GM21367 (cell line): ENCODE results near the gene GJB5.
A peak's percentile ranks its signal among the peaks of the same experiment; 100 is the strongest.
"Not testable (repeated sequence)": the region's sequence is repeated elsewhere in the genome, so short reads cannot be mapped to it uniquely, and the experiment has no call there.

Experiments used
- ATAC-seq: cut with Tn5 transposase; IDR thresholded peaks from one replicate; pipeline ENCODE4 v1.9.1; 2021; ENCODE audit not compliant: unreplicated experiment

Gene GJB5

DNA sequence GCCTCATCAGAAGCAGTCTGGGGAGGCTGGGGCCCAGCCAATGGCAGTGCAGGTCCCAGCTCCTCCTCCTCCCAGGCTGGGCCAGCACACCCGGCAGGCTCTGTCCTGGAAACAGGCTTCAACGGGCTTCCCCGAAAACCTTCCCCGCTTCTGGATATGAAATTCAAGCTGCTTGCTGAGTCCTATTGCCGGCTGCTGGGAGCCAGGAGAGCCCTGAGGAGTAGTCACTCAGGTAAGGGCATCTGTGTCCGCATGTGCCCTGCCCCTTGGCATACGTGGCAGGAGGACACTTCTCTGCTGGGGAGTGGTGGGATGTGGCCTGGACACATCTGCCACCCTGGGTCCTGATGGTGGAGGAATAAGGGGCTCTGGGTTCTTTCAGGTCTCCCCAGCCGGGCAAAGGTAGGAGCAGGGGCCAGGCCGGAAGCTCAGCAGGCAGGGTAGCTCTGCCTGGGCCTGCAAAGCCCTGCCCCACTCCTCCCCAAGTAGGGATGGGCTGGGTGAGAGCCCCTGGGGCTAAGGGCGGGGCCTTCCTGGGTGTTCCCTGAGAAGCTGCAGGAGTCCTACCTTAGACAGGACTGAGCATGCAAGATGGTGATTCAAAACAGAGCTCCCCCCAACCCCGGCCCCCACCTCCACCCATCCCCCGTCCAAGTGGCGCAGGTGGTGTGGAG is at the start of gene GJB5:
TSS of gene GJB5 (plus strand) at position 84 of the 674 bp plus-strand sequence. CDS start 2,284 bp downstream, outside the sequence.
- no peak for ATAC-seq

DNA sequence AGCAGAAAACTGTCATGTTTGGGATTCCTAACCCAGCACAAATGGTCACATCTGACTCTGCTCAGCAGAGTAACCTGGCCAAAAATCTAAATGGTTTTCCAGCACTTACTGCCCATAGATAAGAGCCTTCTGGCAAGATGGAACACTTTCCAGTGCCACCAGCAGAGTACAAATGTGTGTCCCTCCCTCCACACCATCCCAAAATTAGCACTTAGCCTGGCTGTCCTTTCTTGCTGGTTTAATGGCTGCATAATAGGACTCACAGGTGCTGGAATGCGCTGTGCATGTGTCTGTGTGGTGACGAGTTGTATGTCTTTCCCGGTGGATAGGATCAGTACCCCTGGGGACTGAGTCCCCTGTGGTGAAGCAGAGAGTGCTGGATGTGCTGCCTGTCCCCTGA is 49.8 kb upstream of the GJB5 start:
- ATAC-seq = no peak

DNA sequence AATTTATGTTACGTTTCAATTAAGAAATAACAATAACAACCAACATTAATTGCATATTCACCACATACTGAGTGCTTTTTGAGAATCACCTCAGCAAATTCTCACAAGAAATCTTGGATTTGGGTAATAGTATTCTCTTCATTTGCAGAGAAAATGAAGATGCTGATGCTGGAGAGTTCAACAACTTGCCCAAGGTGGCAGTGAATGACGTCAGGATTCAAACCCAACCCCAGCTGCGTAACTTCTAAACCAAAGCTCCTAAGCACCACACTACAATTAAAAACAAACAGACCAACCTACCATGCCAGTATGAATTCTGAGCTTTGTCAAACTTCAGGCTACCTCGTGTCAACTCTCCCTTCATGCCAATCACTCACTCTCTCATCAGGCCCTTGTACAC is 46.7 kb upstream of the GJB5 start:
- ATAC-seq = no peak

DNA sequence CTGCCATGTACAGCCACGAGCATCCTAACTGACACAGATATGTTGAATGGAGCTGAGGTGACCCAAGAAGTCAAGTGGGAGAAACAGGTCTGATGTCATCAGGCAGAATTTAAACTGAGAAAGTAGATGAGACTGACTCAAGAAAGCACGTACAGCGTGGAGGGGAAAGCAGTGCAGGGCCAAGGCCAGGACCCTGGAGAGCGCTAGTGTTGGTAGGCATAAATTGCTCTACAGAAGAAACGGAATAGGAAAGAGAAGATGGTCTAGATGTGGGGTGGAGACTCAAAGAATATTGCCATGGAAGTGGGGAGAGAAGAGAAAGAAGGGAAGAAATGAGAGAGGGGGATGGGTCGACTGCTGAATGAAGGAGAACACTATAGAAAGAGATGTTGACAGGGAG is 45.3 kb upstream of the GJB5 start:
- ATAC-seq = no peak

DNA sequence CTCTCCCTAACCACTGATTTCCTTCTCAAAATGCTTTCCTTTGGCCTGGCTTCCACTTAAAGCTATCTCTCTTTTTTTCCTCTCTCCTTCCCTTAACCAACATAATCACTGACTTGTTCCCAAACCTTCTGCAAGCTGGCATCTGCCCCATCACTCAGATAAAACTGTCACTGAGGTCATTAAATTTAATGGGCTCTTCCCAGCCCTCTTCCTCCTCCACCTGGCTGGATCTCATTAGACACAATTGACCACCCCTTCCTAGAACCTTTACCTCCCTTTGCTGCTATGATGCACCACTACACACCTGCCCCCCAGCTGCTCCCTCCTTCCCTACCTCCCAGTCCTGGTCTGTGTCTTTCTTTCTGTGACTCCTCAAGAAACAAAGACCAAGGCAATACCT is 44.0 kb upstream of the GJB5 start:
- no peak for ATAC-seq

DNA sequence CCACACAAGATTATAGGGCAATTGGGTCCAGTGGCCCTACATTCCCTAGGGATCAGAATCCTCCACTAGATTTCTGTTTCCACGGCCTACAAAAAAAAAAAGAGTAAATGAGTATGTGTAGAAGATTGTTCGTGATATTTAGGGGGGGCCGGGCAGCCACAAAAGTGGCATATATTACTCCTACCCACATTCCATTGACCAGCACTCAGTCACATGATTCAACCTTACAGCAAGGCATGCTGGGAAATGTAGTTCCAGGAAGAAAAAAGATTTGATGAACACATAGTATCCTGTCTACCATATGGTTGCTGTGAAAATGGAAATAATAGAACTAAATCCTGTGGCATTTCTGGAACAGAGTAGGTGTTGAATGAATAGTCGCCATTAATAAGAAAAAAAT is 43.4 kb upstream of the GJB5 start:
- ATAC-seq = no peak

DNA sequence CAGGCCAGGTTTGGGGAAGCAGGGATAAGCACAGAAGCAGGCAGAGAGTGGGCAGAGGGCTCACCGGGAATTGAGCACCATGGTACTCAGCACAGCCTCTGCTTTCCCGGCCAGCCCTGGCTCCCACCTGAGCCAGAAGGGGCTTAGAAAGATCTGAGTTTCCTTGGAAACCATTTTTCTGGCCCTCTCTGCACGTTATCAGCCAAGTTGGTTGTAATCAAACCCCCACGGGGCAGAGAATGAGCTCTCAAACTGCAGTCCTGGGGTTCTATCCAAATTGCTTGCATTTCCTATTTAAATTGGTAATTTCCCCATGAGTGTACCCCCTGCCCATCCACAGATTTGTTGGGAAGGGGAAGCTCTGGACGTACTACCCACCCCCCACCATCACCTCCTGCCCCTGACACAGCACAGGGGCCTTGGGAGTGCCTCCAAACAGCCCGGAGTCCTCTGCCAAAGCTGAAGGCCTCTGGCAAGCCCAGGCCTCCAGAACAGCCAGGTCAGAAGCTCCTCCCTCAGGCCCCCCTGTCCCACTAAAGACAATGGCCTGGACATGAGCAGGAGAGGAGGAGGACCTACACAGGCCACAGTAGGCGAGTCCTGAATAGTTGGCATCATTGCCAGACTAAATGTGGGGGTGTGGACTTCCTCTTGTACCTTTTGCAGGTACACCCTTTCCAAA is 42.7 kb upstream of the GJB5 start:
- no peak for ATAC-seq

DNA sequence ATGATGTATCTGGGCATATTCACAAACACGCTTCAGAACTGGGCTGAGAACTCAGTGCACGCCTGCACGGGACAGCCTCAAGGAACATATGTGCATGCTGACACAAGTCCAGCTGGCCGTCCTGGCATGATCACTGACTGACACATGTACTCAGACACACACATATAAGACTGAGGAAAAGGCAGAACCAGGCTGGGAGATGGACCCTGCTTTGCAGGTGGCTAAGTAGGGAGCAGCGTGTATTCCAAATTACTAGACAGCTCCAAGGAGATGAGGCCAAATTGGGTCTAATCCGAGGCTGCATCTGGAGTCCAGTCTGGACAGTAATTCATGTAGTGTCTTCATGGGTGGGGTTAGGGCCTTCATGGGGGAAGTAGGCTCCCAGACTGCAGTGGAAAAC is 41.4 kb upstream of the GJB5 start:
- no peak for ATAC-seq

DNA sequence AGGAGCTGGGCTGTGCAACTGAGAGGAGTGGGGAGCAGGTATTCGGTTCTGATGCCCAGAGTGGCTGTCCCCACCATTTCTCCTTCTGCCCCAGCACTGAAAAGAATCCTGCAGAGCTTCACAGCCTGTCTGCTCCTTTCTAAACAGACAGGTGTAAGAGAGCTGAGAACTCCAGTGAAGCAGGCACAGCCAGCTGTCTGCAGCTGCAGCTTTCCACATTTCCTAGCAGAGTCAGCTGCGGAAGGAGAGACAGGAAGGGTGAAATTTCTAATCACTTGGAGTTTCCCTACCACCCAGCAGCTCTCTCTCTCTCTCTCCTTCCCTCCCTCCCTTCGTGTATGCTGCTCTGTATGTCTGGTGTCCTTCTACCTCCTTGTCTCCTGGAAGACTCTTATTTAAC is 40.5 kb upstream of the GJB5 start:
- no peak for ATAC-seq

DNA sequence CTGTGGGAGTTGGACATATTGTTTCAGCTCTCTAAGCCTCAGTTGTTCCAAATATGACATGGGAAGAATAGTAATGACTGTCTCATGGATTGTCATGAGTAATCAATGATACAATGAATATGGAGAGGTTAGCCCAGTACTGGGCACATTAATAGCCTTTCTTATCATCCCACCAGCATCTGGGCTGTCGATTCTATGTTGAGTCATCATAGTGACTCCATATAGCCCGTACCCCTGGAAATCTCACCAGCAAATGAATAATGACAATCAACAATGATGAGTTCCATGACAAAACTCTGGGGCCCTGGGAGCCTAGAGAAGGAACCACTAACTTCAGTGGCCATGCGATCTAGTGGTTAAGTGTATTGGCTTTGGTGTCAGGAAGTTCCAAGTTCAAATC is 39.7 kb upstream of the GJB5 start:
- no peak for ATAC-seq

DNA sequence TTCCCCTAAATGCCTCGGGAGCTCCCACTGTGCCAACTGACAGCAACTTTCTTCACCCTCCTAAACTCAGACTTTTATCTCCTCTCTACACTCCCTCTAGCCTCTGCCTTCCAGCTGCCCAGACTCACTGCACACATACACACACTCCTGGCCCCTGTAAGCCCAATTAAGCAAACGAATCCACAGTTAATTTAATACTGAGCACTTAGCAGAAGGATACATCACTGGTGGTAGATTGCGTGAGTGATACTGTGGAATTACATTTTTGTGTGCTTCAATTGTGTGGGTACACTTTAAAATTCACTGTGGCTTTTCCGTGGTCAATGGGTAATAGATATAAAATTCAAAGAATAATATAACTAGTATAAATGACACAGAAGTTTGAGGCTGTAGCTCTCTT is 33.6 kb upstream of the GJB5 start:
- no peak for ATAC-seq

DNA sequence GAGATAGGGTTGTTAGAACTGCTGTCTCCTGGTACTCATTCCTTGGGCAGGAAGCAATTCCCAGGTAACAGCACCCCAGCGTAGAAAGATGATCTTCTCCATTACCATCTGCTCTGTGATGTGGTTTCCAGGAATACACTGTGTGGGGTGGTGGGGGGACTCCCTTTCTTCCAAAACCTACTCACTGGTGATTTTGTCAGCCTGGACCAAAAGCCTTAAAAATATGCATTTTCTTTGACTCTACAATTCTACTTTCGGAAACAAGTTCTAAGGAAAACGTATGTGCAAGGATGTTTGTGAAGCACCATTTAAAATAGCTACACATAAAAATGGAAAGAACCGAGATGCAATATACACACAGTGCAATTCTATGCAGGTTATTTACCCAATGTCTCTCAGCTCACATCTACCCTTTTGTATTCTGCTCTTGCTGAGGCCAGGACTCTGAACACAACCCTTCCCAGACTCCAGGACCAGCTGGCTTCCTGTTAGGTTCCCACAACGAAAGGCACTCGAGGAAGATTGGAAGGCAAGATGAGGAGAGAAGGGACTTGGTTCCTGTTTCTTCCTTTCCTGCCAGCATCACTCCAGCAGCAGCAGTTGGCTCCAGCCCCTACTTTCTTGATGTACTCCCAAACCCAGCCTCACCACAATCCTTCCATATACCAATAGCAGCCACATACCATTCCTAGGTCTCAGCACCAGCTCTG is 33.0 kb upstream of the GJB5 start:
- no peak for ATAC-seq

DNA sequence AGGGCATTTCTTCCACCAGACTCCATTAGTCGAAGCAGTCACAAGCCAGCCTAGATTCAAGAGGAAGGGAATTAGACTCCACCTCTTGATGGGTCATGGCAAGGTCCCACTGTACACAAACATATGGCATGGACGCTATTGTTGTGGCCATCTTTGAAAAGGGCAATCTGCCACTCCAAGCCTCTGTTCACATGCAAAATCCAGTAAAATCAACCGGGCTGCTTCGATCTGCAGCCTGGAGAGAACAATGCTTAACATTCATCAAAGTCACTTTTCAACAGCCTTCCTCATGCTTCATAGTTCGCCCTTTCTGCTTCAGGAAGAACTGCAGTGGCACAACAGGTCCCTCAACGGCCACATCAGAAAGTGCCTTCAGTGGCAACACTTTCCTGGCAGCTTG is 28.0 kb upstream of the GJB5 start:
- no peak for ATAC-seq

DNA sequence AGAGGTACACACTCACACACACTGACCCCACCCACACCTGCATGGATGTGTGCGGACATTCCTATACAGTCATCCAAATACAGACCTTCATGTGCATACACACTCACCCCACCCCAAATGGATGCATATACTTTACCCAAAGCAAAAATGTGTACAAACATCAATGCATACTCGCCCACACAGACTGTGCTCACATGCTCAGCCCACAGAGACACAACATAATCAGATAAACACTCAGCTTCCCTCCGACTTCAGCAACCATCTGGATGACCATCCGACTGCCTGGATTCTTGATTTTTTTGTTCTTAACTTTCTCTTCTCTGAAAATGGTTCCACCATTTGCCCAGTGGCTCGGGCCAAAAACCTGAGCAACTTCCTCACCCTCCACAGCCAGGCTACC is 24.4 kb upstream of the GJB5 start:
- ATAC-seq = no peak

DNA sequence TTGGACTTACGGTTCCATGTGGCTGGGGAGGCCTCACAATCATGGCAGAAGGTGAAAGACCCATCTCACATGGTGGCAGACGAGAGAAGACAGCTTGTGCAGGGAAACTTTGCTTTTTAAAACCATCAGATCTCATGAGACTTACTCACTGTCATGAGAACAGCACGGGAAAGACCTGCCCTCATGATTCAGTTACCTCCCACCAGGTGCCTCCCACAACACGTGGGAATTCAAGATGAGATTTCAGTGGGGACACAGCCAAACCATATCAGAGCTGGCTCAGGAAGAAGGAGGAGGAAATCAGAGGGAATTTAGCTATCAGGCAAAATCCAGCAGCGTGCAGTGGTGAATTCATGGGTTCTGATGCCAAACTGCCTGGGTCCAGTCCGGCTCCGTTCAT is 22.0 kb upstream of the GJB5 start:
- ATAC-seq = not testable (repeated sequence)

DNA sequence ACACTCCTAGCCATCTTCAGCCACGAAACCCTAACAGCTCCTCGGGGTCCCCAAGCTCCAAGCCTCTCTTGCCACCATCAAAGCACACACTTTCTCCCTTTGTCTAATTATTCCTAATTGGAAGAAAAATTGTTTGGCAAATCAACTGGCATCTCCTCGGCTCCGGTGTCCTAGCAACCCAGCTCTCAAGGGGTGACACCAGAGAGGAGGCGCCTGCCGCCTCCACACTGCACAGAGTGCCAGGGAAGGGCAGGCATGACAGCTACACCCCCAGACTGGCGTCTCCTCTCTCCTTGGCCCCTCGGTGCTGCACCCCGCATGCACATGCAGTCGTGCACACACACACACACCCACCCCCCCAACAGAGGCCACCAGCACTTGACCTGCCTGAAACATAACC is 18.2 kb upstream of the GJB5 start:
- no peak for ATAC-seq

DNA sequence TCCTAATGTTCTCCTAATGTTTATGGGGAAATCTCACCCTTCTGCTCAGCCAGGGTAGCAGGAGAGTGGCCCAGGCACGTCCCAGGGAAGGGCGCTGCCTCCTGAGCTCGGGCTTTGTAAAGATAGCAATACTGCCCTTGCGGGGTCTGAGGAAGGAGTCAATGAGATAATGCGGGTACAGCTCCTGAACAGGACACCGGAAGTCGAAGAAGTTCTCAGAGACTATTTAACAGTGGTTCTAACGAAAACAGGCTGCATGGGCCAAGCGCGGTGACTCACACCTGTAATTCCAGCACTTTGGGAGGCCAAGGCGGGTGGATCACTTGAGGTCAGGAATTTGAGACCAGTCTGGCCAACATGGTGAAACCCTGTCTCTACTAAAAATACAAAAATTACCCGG is 17.6 kb upstream of the GJB5 start:
- not testable (repeated sequence) for ATAC-seq

DNA sequence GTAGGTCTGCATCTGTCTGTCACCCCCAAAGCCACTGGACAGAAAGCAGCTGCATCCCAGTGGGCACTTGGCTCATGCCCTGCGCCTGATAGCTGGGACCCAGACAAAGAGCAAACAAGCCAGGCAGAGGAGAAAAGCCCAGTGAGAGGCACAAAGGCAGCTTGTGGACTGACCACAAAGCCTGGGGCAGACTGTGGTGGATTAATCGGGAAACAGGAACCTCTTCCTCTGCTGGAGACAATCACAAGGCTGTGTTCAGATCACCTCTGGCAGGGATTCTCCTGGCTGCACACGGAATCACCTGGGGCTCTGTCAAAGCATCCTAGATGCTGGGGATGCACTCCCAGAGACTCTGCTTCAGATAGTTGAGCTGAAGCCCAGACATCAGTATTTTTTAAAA is 15.2 kb upstream of the GJB5 start:
- no peak for ATAC-seq

DNA sequence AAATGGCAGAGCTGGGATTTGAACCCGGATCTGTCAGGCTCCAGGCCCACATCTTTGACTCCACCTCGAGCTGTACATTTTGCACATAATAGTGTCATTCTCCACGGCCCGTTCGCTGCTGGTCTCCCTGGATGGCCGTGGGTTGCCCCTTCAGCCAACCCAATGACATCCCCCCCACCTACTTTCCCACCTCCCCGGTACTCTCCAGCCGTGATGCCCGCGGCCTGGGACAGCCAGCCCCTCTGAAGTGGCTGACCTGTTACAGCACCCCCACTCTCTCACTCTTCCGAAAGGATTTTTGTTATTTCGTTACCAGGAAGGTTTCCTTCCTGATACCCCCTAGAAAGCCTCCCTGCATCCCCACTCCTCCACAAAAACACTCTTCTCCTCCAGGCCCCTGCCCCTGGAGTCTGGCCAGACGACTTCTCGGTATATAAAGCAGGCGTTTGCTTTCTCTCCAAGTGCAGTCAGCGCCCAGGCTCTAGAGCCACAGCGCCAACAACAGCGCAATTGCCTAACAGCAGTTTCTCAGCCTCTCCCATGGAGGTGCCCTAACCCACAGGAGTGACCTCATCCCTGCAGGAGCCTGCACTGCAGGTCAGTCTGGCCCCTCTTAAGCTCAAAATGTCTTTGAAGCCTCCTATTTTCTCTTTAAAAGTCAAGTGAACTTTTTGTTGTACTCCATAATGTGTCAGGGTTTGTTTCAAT is 14.5 kb upstream of the GJB5 start:
- no peak for ATAC-seq

DNA sequence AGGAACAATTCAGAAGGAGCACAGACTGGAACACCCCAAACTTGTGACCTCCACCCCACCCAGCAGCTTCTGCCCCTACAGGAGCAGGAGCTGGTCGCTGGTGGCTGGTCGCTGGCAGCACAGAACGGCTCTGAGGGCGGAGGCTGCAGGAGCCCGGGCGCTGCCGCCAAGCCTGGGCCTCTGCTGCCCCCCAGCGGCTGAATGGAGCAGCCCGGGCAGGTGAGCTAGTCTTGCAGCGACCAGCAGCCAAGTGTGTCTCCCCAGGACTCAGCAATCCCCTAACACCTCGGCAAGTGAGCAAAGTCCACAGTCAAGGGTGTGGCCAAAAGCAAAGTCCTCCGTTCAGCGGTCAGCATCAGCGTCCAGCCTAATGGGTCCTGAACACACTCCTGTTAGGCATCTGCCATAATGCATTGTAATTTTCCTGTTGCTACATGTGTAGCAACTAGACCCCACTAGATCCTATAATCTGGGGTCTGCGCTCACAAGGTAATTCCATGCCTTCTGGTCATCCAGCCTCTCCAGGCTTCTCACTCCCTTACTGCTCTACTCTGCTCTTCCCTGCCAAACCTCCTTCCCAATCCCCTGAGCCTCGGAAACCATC is 12.1 kb upstream of the GJB5 start:
- peak; percentile 60 for ATAC-seq

DNA sequence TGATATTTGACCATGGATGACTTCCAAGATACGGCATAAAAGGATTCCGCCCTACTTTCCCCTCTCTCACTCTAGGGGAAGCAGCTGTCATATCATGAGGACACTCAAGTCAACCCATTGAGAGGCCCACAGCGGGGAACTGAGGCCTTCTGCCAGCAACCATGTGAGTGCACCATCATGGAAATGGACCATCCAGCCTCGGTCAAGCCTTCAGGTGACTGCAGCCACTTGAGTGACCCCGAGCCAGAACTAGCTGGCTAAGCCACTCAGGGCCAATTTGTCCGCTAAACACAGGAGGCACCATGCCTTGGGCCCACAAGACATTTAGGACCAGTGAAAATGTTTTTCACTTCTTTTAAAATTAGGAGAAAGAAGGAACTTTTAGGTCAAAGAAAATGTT is 11.1 kb upstream of the GJB5 start:
- no peak for ATAC-seq
